HG02852 (cell line): ENCODE data around the gene FZD4.
"Not testable (repeated sequence)": the region's sequence is repeated elsewhere in the genome, so short reads cannot be mapped to it uniquely, and the experiment has no call there.

Source experiments
- ATAC-seq: cut with Tn5 transposase; IDR thresholded peaks from one replicate; pipeline ENCODE4 v1.9.1; 2021; ENCODE audit warnings: mild to moderate bottlenecking, moderate library complexity; ENCODE audit not compliant: unreplicated experiment

The FZD4 gene

DNA sequence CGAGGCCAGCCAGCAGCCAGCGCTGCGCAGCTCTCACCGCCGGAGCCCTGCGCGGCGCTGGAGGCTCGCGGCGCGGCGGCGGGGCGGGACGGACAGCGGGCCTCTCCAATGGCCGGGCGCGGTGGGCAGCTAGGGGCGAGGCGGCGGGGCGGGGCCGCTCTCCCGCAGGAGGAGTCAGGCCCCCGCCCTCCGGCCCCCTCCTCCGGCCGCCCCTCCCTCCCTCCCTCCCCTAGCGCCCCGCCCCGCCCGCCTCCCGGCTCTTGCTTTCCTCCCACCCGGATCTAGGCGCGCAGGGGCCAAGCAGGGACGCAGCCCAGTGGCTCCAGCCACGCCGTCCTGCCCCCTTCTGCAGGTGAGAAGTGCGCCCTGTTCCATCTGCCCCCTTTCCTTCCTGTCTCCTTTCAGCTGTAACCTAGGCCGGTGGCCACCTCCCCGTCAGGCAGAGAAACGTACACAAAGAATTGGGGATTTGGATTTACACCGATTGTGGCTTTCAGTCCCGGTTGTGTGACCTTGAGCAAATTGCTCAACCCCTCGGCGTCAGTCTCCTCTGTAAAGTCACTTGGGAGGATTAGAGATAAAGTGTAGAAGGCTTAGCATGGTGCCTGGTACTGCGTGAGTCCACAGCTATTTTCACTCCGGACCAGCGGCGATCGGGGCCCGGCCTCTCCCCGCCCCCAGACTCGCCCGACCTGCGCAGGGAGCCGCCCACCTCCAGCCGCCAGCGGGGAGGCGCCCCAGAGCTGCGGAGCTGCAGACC, at the start of gene FZD4:
Gene FZD4, minus strand, starts transcription at position 35 of the 760 bp plus-strand sequence. CDS start 310 bp downstream, outside the sequence.
- peak; percentile 92 for ATAC-seq

- not testable (repeated sequence) for ATAC-seq
Observed at GRCh38 chr11:87004281-87004680, 49.1 kb upstream of the FZD4 start.

- no peak for ATAC-seq
Observed at GRCh38 chr11:87002918-87003317, 47.7 kb upstream of the FZD4 start.

DNA sequence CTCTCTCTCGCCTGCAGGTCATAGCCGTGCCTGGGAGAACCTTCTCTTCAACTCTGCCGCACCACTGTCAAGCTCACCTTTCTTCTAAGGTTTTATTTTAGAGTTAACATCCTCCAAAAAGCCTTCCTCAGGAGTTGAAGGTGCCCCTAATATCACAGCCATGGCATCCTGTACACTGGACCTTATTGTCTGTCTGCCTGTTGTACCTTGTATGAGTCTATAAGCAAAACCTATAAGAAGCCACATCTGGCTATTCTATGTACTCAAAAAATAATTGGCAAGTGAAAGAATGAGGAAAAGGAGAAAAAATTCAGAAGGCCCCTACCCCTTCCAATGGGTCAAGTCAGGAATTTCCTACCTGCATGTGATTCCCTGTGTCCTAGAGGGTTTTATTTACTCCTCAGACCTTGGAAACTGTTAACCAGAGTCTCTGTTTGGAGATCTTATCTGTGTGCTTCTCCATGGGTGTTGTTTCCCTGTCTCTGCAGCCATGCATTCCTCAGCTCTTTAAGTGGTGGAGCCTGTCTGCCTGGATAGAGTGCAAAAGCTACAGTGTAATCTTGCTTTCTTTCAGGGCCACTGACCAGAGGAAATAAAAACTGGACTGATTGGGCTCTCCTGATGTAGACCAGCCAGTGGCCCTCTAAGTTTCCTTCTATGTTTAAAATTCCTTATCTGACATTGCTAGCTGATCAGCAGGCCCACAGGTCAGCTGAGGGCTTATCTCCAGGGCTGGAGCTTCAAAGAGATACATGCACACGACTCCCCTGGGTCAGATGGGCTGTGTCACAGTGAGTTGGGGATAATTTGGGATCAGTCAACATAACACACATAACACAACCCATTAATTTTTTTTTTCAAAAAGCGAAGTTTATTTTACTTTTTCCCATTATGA, 44.9 kb upstream of the FZD4 start:
- no peak for ATAC-seq

GRCh38 chr11:86999388-86999787, 44.2 kb upstream of the FZD4 start:
- no peak for ATAC-seq

DNA sequence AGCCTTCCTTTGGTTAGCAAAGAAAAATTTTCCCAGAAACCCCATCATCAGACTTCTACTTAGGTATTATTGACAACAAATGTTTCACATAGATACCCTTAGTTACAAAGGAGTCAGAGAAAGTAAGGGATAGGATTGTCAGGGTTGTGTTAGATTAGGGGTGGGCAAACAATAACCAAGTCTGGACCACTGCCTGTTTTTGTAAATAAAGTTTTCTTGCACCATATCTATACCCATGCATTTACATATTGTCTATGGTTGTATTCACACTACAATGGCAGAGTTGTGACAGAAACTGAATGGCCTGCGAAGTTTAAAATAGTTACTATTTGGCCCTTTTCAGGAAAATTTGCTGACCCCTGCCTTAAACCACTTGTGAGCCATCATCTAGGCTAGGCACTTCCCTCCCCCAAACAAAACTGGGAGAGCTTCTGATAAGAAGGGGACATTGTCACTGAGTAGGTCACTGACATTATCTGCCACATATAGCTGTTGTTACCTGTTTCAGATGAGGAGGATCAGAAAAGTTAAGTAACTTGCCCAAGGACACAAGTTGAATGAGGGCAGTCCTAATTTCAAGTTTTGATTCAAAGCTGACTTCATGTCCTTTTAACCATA, 41.9 kb upstream of the FZD4 start:
- ATAC-seq = no peak

DNA sequence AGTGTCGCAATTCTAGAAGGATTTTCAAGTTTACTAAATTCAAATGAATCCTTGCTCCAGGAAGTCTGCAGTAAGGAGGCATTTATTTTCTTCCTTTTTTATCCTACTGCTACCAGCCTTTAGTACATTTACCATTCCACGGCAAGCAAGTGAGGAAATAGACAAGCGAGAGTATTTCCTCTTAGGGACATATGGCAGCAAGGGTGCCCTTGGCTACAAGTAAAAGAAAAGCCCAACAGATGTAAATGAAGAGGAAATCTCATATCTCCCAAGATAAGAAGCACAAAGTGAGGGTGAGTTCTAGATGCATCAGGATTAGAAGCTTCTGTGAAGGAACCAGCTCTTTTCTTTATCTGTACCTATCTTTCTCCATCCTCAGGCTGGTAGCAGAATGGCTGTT, 37.8 kb upstream of the FZD4 start:
- no peak for ATAC-seq

- ATAC-seq = not testable (repeated sequence)
Observed at GRCh38 chr11:86992340-86992739, 37.1 kb upstream of the FZD4 start.

GRCh38 chr11:86991341-86991740, 36.1 kb upstream of the FZD4 start:
- no peak for ATAC-seq

GRCh38 chr11:86990515-86990914, 35.3 kb upstream of the FZD4 start:
- ATAC-seq = no peak

DNA sequence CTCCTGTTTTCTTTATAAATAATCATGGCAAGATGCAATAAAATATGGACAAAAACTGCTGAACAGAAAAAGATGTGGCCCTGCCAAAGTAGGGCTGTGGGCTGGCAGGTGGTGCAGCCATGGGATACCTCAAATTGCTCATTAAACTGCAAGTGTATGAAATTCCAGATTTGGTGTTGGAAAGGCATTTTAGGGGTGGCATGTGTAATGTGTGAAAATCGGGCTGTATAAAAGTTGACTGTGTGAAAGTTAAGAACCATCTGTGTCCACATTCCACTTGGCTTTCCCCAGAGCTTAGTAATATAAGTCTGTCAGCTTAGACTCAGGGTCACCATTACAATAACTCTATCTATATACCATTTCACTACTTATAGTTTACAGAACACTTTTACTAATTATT, 34.8 kb upstream of the FZD4 start:
- ATAC-seq = no peak

GRCh38 chr11:86988351-86988881, 33.2 kb upstream of the FZD4 start:
- ATAC-seq = no peak

GRCh38 chr11:86987679-86988078, 32.5 kb upstream of the FZD4 start:
- ATAC-seq = no peak

GRCh38 chr11:86984701-86985100, 29.5 kb upstream of the FZD4 start:
- no peak for ATAC-seq

DNA sequence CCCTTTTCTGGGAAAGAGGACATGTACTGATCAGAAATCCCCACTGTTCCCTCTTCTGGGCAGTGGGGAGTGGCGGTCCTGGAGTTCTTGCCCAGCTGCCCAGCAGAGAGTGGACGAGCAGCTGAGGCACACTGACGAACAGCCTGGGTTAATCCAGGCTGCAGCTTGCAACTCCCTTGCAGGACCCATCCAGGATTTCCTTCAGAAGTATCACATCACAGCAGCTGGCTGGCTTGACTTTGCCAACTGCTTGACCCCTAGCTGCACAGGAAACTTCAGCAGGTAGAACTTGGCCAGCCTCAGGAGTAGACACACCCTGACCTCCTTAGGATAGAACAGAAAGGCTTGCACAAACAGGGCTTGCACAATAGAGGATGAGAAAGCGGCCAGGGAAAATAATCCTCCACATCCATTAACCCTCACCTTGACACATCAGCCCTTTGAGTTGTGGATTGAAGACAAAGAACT, 27.9 kb upstream of the FZD4 start:
- no peak for ATAC-seq

- no peak for ATAC-seq
Observed at GRCh38 chr11:86981777-86982540, 26.8 kb upstream of the FZD4 start.

GRCh38 chr11:86980086-86980796, 25.0 kb upstream of the FZD4 start:
- no peak for ATAC-seq

GRCh38 chr11:86978756-86979608, 23.8 kb upstream of the FZD4 start:
- peak; percentile 62 for ATAC-seq

DNA sequence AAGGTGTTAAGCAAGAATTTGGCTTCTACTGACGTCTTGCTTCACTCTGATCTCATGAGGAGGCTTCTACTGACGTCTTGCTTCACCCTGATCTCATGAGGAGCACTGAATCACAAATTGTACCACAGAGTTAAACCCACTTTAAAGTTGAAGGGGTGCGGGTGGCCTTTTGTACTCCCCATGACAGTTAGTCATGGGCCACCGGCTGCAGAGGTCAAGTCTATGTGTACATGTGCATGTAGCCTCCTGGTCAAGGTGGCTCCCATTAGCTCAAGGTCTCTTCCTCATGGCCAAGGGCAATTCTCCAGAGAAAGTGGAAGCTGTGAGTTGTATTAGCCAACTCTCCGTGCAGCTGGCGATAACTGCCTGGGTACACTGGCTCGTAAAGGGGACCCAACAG, 23.1 kb upstream of the FZD4 start:
- no peak for ATAC-seq
